ENCODE results near the gene STON1. TPM values are rescaled to one million over a fixed set of nuclear protein-coding genes. Genes with fewer than 3 reads are reported as not detected.

The STON1 gene
- total and polyA plus RNA-seq, 4 donors = 0.90 to 3.8 (median 1.2) TPM

GRCh38 chr2:48483506-48483905, 46.4 kb upstream of the STON1 start (continued):
- TF ChIP-seq REST (IDR thresholded peaks at IDR 0.05) = no peak
- TF ChIP-seq RAD21 (IDR thresholded peaks at IDR 0.05) = no peak
- no peak for TF ChIP-seq TAF1 (conservative IDR thresholded peaks at IDR 0.05)

DNA sequence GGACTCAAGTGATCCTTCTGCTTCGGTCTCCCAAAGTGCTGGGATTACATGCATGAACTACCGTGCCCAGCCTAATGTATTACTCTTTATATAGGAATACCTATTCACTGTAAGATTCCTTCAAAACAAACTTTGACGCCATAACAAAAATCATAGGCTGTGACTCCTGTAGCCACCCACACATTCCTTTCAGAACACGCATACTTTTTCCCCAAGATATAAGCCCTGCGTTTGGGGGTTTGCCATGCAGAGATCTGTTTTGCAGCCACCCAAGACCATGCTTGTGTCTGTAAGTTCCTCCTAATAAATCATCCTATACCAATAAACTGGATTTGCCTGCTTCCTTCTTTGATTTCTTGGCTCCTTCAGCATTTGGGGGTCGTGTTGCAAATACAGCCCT, 46.0 kb upstream of the STON1 start:
- no peaks in the 10 kb centered on the region for H3K27me3 ChIP-seq (ENCODE audit: control insufficient read depth in 4 of 4, insufficient read depth in 4 of 4, low read length in 3 of 4)
- peaks cover 6 to 14% (median 9%) of the 10 kb centered on the region in 4 donors for H3K4me1 ChIP-seq (ENCODE audit: control insufficient read depth in 4 of 4, insufficient read depth in 4 of 4, low read length in 3 of 4)
- no peak for TF ChIP-seq EGR1 (IDR thresholded peaks at IDR 0.05; ENCODE audit: low read depth in 2 of 2)
- no peak for TF ChIP-seq HNF4G (IDR thresholded peaks at IDR 0.05)
- TF ChIP-seq FOXA1 (IDR thresholded peaks at IDR 0.05) = no peak
- no peak for TF ChIP-seq RAD21 (IDR thresholded peaks at IDR 0.05)
- TF ChIP-seq, protein P1, sequence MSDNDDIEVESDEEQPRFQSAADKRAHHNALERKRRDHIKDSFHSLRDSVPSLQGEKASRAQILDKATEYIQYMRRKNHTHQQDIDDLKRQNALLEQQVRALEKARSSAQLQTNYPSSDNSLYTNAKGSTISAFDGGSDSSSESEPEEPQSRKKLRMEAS (IDR thresholded peaks at IDR 0.05) = no peak
- TF ChIP-seq FOXA2 (IDR thresholded peaks at IDR 0.05) = no peak
- TF ChIP-seq RXRA (IDR thresholded peaks at IDR 0.05) = no peak
- no peak for TF ChIP-seq GABPA (IDR thresholded peaks at IDR 0.05 in 1 of 2, conservative IDR thresholded peaks at IDR 0.05 in 1 of 2)
- no peak for TF ChIP-seq ATF3 (IDR thresholded peaks at IDR 0.05)
- TF ChIP-seq, protein P2, sequence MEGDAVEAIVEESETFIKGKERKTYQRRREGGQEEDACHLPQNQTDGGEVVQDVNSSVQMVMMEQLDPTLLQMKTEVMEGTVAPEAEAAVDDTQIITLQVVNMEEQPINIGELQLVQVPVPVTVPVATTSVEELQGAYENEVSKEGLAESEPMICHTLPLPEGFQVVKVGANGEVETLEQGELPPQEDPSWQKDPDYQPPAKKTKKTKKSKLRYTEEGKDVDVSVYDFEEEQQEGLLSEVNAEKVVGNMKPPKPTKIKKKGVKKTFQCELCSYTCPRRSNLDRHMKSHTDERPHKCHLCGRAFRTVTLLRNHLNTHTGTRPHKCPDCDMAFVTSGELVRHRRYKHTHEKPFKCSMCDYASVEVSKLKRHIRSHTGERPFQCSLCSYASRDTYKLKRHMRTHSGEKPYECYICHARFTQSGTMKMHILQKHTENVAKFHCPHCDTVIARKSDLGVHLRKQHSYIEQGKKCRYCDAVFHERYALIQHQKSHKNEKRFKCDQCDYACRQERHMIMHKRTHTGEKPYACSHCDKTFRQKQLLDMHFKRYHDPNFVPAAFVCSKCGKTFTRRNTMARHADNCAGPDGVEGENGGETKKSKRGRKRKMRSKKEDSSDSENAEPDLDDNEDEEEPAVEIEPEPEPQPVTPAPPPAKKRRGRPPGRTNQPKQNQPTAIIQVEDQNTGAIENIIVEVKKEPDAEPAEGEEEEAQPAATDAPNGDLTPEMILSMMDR (IDR thresholded peaks at IDR 0.05; ENCODE audit: low read depth, low read length, missing input control) = no peak
- TF ChIP-seq HNF4A (conservative IDR thresholded peaks at IDR 0.05) = no peak
- no peak for TF ChIP-seq YY1 (IDR thresholded peaks at IDR 0.05)
- TF ChIP-seq, protein P3, sequence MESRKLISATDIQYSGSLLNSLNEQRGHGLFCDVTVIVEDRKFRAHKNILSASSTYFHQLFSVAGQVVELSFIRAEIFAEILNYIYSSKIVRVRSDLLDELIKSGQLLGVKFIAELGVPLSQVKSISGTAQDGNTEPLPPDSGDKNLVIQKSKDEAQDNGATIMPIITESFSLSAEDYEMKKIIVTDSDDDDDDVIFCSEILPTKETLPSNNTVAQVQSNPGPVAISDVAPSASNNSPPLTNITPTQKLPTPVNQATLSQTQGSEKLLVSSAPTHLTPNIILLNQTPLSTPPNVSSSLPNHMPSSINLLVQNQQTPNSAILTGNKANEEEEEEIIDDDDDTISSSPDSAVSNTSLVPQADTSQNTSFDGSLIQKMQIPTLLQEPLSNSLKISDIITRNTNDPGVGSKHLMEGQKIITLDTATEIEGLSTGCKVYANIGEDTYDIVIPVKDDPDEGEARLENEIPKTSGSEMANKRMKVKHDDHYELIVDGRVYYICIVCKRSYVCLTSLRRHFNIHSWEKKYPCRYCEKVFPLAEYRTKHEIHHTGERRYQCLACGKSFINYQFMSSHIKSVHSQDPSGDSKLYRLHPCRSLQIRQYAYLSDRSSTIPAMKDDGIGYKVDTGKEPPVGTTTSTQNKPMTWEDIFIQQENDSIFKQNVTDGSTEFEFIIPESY (IDR thresholded peaks at IDR 0.05) = no peak
- TF ChIP-seq JUND (IDR thresholded peaks at IDR 0.05) = no peak
- TF ChIP-seq SP1 (IDR thresholded peaks at IDR 0.05) = no peak
- no peak for TF ChIP-seq REST (IDR thresholded peaks at IDR 0.05)
- no peak for TF ChIP-seq NR2F2 (IDR thresholded peaks at IDR 0.05)
- TF ChIP-seq TAF1 (conservative IDR thresholded peaks at IDR 0.05) = no peak
- H3K27ac ChIP-seq (ENCODE audit: low read depth in 1 of 2, low read length in 2 of 2) = no peak overlapping the region
- 89% methylated on average over 6 of the region's 6 CpGs for WGBS
- no peaks in the 10 kb centered on the region for H3K9me3 ChIP-seq (ENCODE audit: control insufficient read depth in 4 of 4, low read length in 3 of 4)
- H3K9ac ChIP-seq (ENCODE audit: low read depth in 1 of 2, low read length in 2 of 2) = no peak overlapping the region
- peaks cover 2 to 20% (median 16%) of the 10 kb centered on the region in 4 donors for H3K36me3 ChIP-seq (ENCODE audit: control insufficient read depth in 4 of 4, insufficient read depth in 3 of 4, low read depth in 1 of 4, low read length in 3 of 4)
- DNase-seq (ENCODE audit: low spot score) = no peak
- no peak overlapping the region for H3K4me3 ChIP-seq (ENCODE audit: low read depth in 1 of 3, low read length in 3 of 3)
